H9 (cell line): ENCODE data around the gene NDST1. TPM values are rescaled to one million over a fixed set of nuclear protein-coding genes. Genes with fewer than 3 reads are reported as not detected.

Source experiments
- DNase-seq: peaks from one replicate; pipeline ENCODE4 v3.0.0-alpha.2; 2017
- H2AFZ ChIP-seq: one replicate; pipeline ENCODE4 v1.6.1; 2013; ENCODE audit warnings: mild to moderate bottlenecking, low read length, control low read depth, moderate library complexity
- H2AK5ac ChIP-seq: 2 replicates; pipeline ENCODE4 v1.6.1; 2013; ENCODE audit warnings: low read length, control low read depth, mixed read lengths; ENCODE audit not compliant: insufficient read length
- H2BK120ac ChIP-seq: one replicate; pipeline ENCODE4 v1.6.1; 2013; ENCODE audit warnings: low read depth, mild to moderate bottlenecking, low read length, control low read depth, inconsistent platforms; ENCODE audit not compliant: poor library complexity, severe bottlenecking
- H2BK12ac ChIP-seq: 2 replicates; pipeline ENCODE4 v1.6.1; 2013; ENCODE audit warnings: low read length, control low read depth, mixed read lengths, low read depth; ENCODE audit not compliant: insufficient read length
- H2BK15ac ChIP-seq: 2 replicates; pipeline ENCODE4 v1.6.1; 2013; ENCODE audit warnings: low read depth, low read length, control low read depth
- H2BK20ac ChIP-seq: one replicate; pipeline ENCODE4 v1.6.1; 2013; ENCODE audit warnings: low read depth, mild to moderate bottlenecking, low read length, control low read depth, inconsistent platforms; ENCODE audit not compliant: poor library complexity, severe bottlenecking
- H2BK5ac ChIP-seq: 2 replicates; pipeline ENCODE4 v1.6.1; 2013; ENCODE audit warnings: low read length, control low read depth, mixed read lengths; ENCODE audit not compliant: insufficient read length
- H3K14ac ChIP-seq: 2 replicates; pipeline ENCODE4 v1.6.1; 2013; ENCODE audit warnings: low read length, control low read depth; ENCODE audit not compliant: insufficient read depth
- H3K18ac ChIP-seq: 2 replicates; pipeline ENCODE4 v1.6.1; 2013; ENCODE audit warnings: low read depth, mild to moderate bottlenecking, mixed read lengths, low read length, control low read depth; ENCODE audit not compliant: insufficient read length
- H3K23ac ChIP-seq: 2 replicates; pipeline ENCODE4 v1.6.1; 2013; ENCODE audit warnings: low read length, control low read depth, mixed read lengths, low read depth; ENCODE audit not compliant: insufficient read length
- H3K23me2 ChIP-seq: 2 replicates; pipeline ENCODE4 v1.6.1; 2013; ENCODE audit warnings: low read depth, mild to moderate bottlenecking, mixed read lengths, low read length, control low read depth; ENCODE audit not compliant: insufficient read length, poor library complexity, severe bottlenecking
- H3K27ac ChIP-seq: 2 replicates; pipeline ENCODE4 v1.5.1; 2013; ENCODE audit warnings: low read length, control low read depth, mixed read lengths, low read depth; ENCODE audit not compliant: insufficient read length
- H3K27me3 ChIP-seq: 2 replicates; pipeline ENCODE4 v1.6.1; 2013; ENCODE audit warnings: low read length, control low read depth, inconsistent platforms; ENCODE audit not compliant: insufficient read depth
- H3K4ac ChIP-seq: 2 replicates; pipeline ENCODE4 v1.6.1; 2013; ENCODE audit warnings: low read depth, mild to moderate bottlenecking, control low read depth, inconsistent platforms, low read length, moderate library complexity
- H3K4me1 ChIP-seq: 2 replicates; pipeline ENCODE4 v1.6.1; 2013; ENCODE audit warnings: low read length, control low read depth, inconsistent platforms; ENCODE audit not compliant: insufficient read depth
- H3K4me2 ChIP-seq: 2 replicates; pipeline ENCODE4 v1.6.1; 2013; ENCODE audit warnings: low read length, control low read depth, mixed read lengths; ENCODE audit not compliant: insufficient read length, insufficient read depth
- H3K56ac ChIP-seq: 2 replicates; pipeline ENCODE4 v1.6.1; 2013; ENCODE audit warnings: low read depth, mild to moderate bottlenecking, mixed read lengths, low read length, control low read depth; ENCODE audit not compliant: insufficient read length
- H3K79me1 ChIP-seq: 2 replicates; pipeline ENCODE4 v1.6.1; 2013; ENCODE audit warnings: low read depth, mild to moderate bottlenecking, moderate library complexity, low read length, control low read depth, inconsistent platforms; ENCODE audit not compliant: insufficient read depth, poor library complexity, severe bottlenecking
- H3K79me2 ChIP-seq: 2 replicates; pipeline ENCODE4 v1.6.1; 2013; ENCODE audit warnings: low read length, control low read depth, inconsistent platforms; ENCODE audit not compliant: insufficient read depth
- H3K9ac ChIP-seq: 2 replicates; pipeline ENCODE4 v1.6.1; 2013; ENCODE audit warnings: low read length, control low read depth, mixed read lengths; ENCODE audit not compliant: insufficient read length; ENCODE audit errors: extremely low read depth
- H3K9me3 ChIP-seq: one replicate; pipeline ENCODE4 v1.6.1; 2013; ENCODE audit warnings: low read depth, low read length, inconsistent platforms; ENCODE audit not compliant: control insufficient read depth
- H3T11ph ChIP-seq: one replicate; pipeline ENCODE4 v1.6.1; 2013; ENCODE audit warnings: mild to moderate bottlenecking, low read length, control low read depth, inconsistent platforms
- H4K20me1 ChIP-seq: one replicate; pipeline ENCODE4 v1.6.1; 2013; ENCODE audit not compliant: control insufficient read depth, insufficient read length, insufficient read depth
- H4K5ac ChIP-seq: 2 replicates; pipeline ENCODE4 v1.6.1; 2013; ENCODE audit warnings: low read depth, mild to moderate bottlenecking, mixed read lengths, low read length, control low read depth; ENCODE audit not compliant: insufficient read length
- H4K8ac ChIP-seq: replicated peaks from 2 replicates; pipeline ENCODE4 v1.6.1; 2013; ENCODE audit warnings: low read length, control low read depth, mixed read lengths, low read depth; ENCODE audit not compliant: insufficient read length
- H4K91ac ChIP-seq: 2 replicates; pipeline ENCODE4 v1.6.1; 2013; ENCODE audit warnings: low read depth, mild to moderate bottlenecking, moderate library complexity, mixed read lengths, low read length, control low read depth; ENCODE audit not compliant: insufficient read length
- H3K27ac Mint-ChIP-seq, 3 experiments: 2 replicates in 2 of 3; 3 replicates in 1 of 3; pipeline ENCODE4 v1.8.0; 2020 to 2021; ENCODE audit warnings: mixed read lengths in 3 of 3, mild to moderate bottlenecking in 1 of 3, moderate library complexity in 1 of 3
- H3K27me3 Mint-ChIP-seq: 2 replicates; pipeline ENCODE4 v1.8.0; 2021; ENCODE audit warnings: low read depth, mild to moderate bottlenecking, moderate library complexity, mixed read lengths
- H3K36me3 Mint-ChIP-seq, 3 experiments: 2 replicates in 2 of 3; 3 replicates in 1 of 3; pipeline ENCODE4 v1.8.0; 2020 to 2021; ENCODE audit warnings: low read depth in 3 of 3, mixed read lengths in 3 of 3; ENCODE audit not compliant: insufficient read depth in 1 of 3
- H3K4me1 Mint-ChIP-seq, 2 experiments: 2 replicates each; pipeline ENCODE4 v1.8.0; 2020; ENCODE audit warnings: mixed read lengths in 2 of 2
- H3K4me3 Mint-ChIP-seq, 2 experiments: 2 replicates in 1 of 2; 3 replicates in 1 of 2; pipeline ENCODE4 v1.8.0; 2020 to 2021; ENCODE audit warnings: mild to moderate bottlenecking in 2 of 2, mixed read lengths in 2 of 2, moderate library complexity in 1 of 2
- H3K9me3 Mint-ChIP-seq, 2 experiments: 2 replicates in 1 of 2; 3 replicates in 1 of 2; pipeline ENCODE4 v1.8.0; 2020; ENCODE audit warnings: mild to moderate bottlenecking in 2 of 2, mixed read lengths in 2 of 2, moderate library complexity in 1 of 2
- CTCF ChIP-seq: fragments of 200-600 bp; sonication (generic); conservative IDR thresholded peaks from 3 replicates; pipeline ENCODE4 v1.8.0; 2021; ENCODE audit warnings: antibody characterized with exemption, mild to moderate bottlenecking
- WGBS: extraction: QIAGEN DNeasy Blood & Tissue Kit; methylation state at CpG from one replicate; pipeline ENCODE4 v1.1.7; 2013; ENCODE audit warnings: missing lambda C conversion rate, low lambda C conversion rate, mixed read lengths; ENCODE audit not compliant: insufficient read length; ENCODE audit errors: extremely low coverage; 5-methylcytosine and 5-hydroxymethylcytosine counted together
- total RNA-seq: library from RNA; stranded (reverse); gene quantifications from 2 replicates; pipeline ENCODE4 v1.2.1, GENCODE V29; 2021

Gene NDST1
- total RNA-seq, 1 experiment from 2014 or later: 65.5 TPM

GRCh38 chr5:150595466-150596031 is 87.6 kb downstream of the NDST1 start:
- Histone ChIP-seq H4K5ac (no peak overlapping the region), H2BK20ac (no peak overlapping the region), H2BK15ac (no peak overlapping the region), H4K20me1 (no peaks in the 10 kb centered on the region), H3K56ac (no peak overlapping the region), H2BK5ac (no peak overlapping the region), H3K79me2 (no peaks in the 10 kb centered on the region), H3K18ac (no peak overlapping the region), H2AFZ (no peak overlapping the region), H3K9ac (no peak overlapping the region), H3K14ac (no peak overlapping the region), H3K4ac (no peak overlapping the region), H3K27me3 (no peaks in the 10 kb centered on the region), H4K91ac (no peak overlapping the region), H3K23ac (no peak overlapping the region), H3T11ph (no peak overlapping the region), H3K4me1 (no peaks in the 10 kb centered on the region), H2AK5ac (no peak overlapping the region), H3K23me2 (no peaks in the 10 kb centered on the region), H2BK12ac (no peak overlapping the region), H3K9me3 (no peaks in the 10 kb centered on the region), H2BK120ac (no peak overlapping the region), H4K8ac (no peak overlapping the region), H3K4me2 (no peak overlapping the region), H3K27ac (no peak overlapping the region), H3K79me1 (no peaks in the 10 kb centered on the region)
- peak overlapping the region in 1 of 3 experiments; percentile 53; a peak in 1 of 7 replicates for H3K27ac Mint-ChIP-seq
- H3K4me3 Mint-ChIP-seq: no peak overlapping the region
- DNase-seq: no peak
- no peaks in the 10 kb centered on the region for H3K27me3 Mint-ChIP-seq
- H3K4me1 Mint-ChIP-seq: peaks cover 18 to 32% of the 10 kb centered on the region in 2 experiments
- no peaks in the 10 kb centered on the region for H3K9me3 Mint-ChIP-seq
- no CpG with 5 or more reads among the region's 12 CpGs for WGBS
- H3K36me3 Mint-ChIP-seq: no peaks in the 10 kb centered on the region; a peak in 1 of 7 replicates
- no peak for TF ChIP-seq CTCF
